SK-N-SH (cell line): ENCODE data around the gene G6PD. TPM values are rescaled to one million over a fixed set of nuclear protein-coding genes. Genes with fewer than 3 reads are reported as not detected.

ENCODE experiments used
- CTCF ChIA-PET: fragments of 300-600, 350-600 bp; formaldehyde crosslinking; extraction: SDS; loops from one replicate; lab custom pipeline; 2021; lab: Yijun Ruan, JAX
- POLR2A ChIA-PET: fragments of 350-600 bp; sonication (Branson Sonifier 250); formaldehyde crosslinking; extraction: SDS; loops from one replicate; lab custom pipeline; 2020; ENCODE audit warnings: antibody characterized with exemption, inconsistent platforms; lab: Yijun Ruan, JAX
- DNase-seq: peaks from one replicate; pipeline ENCODE4 v3.0.0; 2012
- H2AFZ ChIP-seq: fragments of 200-600 bp; sonication (generic); 2 replicates; pipeline ENCODE4 v1.8.1; 2016; ENCODE audit warnings: antibody characterized with exemption, mild to moderate bottlenecking, low read depth
- H3F3A ChIP-seq: fragments of 200-600 bp; sonication (generic); replicated peaks from 2 replicates; pipeline ENCODE3; 2016; ENCODE audit warnings: antibody characterized with exemption, mild to moderate bottlenecking; ENCODE audit not compliant: insufficient read depth
- H3K27ac ChIP-seq, 2 experiments: fragments of 200-500 bp in 1 of 2; fragments of 200-600 bp in 1 of 2; sonication (Bioruptor generic) in 1 of 2; sonication (generic), shearing (Covaris generic) in 1 of 2; 2 replicates each; pipeline versions ENCODE4 v1.5.1 to v1.6.1; 2014 to 2016; ENCODE audit warnings: low read depth in 2 of 2, inconsistent platforms in 1 of 2, low read length in 1 of 2, mild to moderate bottlenecking in 1 of 2, mixed read lengths in 1 of 2
- H3K27me3 ChIP-seq: fragments of 200-600 bp; sonication (generic), shearing (Covaris generic); 2 replicates; pipeline ENCODE4 v1.6.1; 2016; ENCODE audit warnings: mixed run types; ENCODE audit not compliant: insufficient read depth
- H3K36me3 ChIP-seq, 2 experiments: fragments of 200-500 bp in 1 of 2; fragments of 200-600 bp in 1 of 2; sonication (Bioruptor generic) in 1 of 2; sonication (generic) in 1 of 2; replicated peaks in 1 of 2; 2 replicates each; pipeline versions ENCODE3 to v1.5.1; 2014 to 2016; ENCODE audit warnings: low read length in 1 of 2, mild to moderate bottlenecking in 1 of 2; ENCODE audit not compliant: insufficient read depth in 2 of 2, control insufficient read depth in 1 of 2
- H3K4me1 ChIP-seq, 2 experiments: fragments of 200-500 bp in 1 of 2; fragments of 200-600 bp in 1 of 2; sonication (Bioruptor generic) in 1 of 2; sonication (generic), shearing (Covaris generic) in 1 of 2; 2 replicates each; pipeline versions ENCODE4 v1.5.1 to v1.6.1; 2014 to 2016; ENCODE audit warnings: low read depth in 1 of 2, low read length in 1 of 2, mixed run types in 1 of 2; ENCODE audit not compliant: insufficient read depth in 2 of 2, control insufficient read depth in 1 of 2
- H3K4me2 ChIP-seq: fragments of 200-600 bp; sonication (generic), shearing (Covaris generic); 2 replicates; pipeline ENCODE4 v1.6.1; 2017; ENCODE audit warnings: mixed run types
- H3K4me3 ChIP-seq, 2 experiments: fragments of 200-500 bp in 1 of 2; fragments of 200-600 bp in 1 of 2; sonication (Bioruptor generic) in 1 of 2; sonication (generic), shearing (Covaris generic) in 1 of 2; 2 replicates each; pipeline versions ENCODE4 v1.5.1 to v1.8.1; 2014 to 2016; ENCODE audit warnings: low read depth in 2 of 2, inconsistent platforms in 1 of 2, low read length in 1 of 2, mild to moderate bottlenecking in 1 of 2, mixed read lengths in 1 of 2, moderate library complexity in 1 of 2
- H3K79me2 ChIP-seq: fragments of 200-600 bp; sonication (generic); 2 replicates; pipeline ENCODE4 v1.8.1; 2017; ENCODE audit warnings: mild to moderate bottlenecking; ENCODE audit not compliant: insufficient read depth
- H3K9ac ChIP-seq: fragments of 200-600 bp; sonication (generic); 2 replicates; pipeline ENCODE4 v1.6.1; 2017; ENCODE audit warnings: mixed run types
- H3K9me2 ChIP-seq: fragments of 200-600 bp; sonication (generic); 2 replicates; pipeline ENCODE4 v1.6.1; 2017; ENCODE audit warnings: mixed run types
- H3K9me3 ChIP-seq: fragments of 200-600 bp; sonication (generic); 2 replicates; pipeline ENCODE4 v1.6.1; 2017; ENCODE audit warnings: mixed run types, mild to moderate bottlenecking, moderate library complexity
- H4K20me1 ChIP-seq: fragments of 200-600 bp; sonication (generic); 2 replicates; pipeline ENCODE4 v1.6.1; 2017; ENCODE audit warnings: mild to moderate bottlenecking, mixed run types; ENCODE audit not compliant: insufficient read depth
- CTCF ChIP-seq: fragments of 200-600 bp; sonication (generic); IDR thresholded peaks from 2 replicates; pipeline ENCODE4 v1.6.1; 2017; ENCODE audit warnings: antibody characterized with exemption, mild to moderate bottlenecking, moderate library complexity
- EP300 ChIP-seq, 2 experiments: IDR thresholded peaks; 2 replicates each; pipeline versions ENCODE4 v1.4.0 to v1.6.1; 2012; ENCODE audit warnings: borderline replicate concordance in 1 of 2, low read depth in 1 of 2, low read length in 1 of 2
- EZH2phosphoT487 ChIP-seq: fragments of 200-600 bp; sonication (generic); IDR thresholded peaks from 2 replicates; pipeline ENCODE4 v1.6.1; 2017; ENCODE audit warnings: low read depth, mixed run types, mild to moderate bottlenecking, antibody characterized with exemption, moderate library complexity, borderline replicate concordance
- GABPA ChIP-seq: IDR thresholded peaks from 2 replicates; pipeline ENCODE4 v1.4.0; 2012; ENCODE audit warnings: low read depth, mild to moderate bottlenecking
- MEF2A ChIP-seq: IDR thresholded peaks from 2 replicates; pipeline ENCODE4 v1.4.0; 2012; ENCODE audit warnings: low read depth, borderline replicate concordance
- NFIC ChIP-seq: IDR thresholded peaks from 2 replicates; pipeline ENCODE4 v1.4.0; 2012; ENCODE audit warnings: borderline replicate concordance
- PBX3 ChIP-seq: IDR thresholded peaks from 2 replicates; pipeline ENCODE4; 2012
- POLR2AphosphoS5 ChIP-seq: IDR thresholded peaks from 2 replicates; pipeline ENCODE4 v1.6.1; 2012; ENCODE audit warnings: low read depth, low read length
- RAD21 ChIP-seq: IDR thresholded peaks from 2 replicates; pipeline ENCODE4 v1.6.1; 2012; ENCODE audit warnings: mild to moderate bottlenecking, low read length
- RFX5 ChIP-seq: IDR thresholded peaks from 2 replicates; pipeline ENCODE4 v1.6.1; 2012; ENCODE audit warnings: mild to moderate bottlenecking, improper control_type of control experiment, low read length
- SMC3 ChIP-seq: IDR thresholded peaks from 2 replicates; pipeline ENCODE4 v1.6.1; 2012; ENCODE audit warnings: low read depth, low read length, improper control_type of control experiment
- TCF12 ChIP-seq: IDR thresholded peaks from 2 replicates; pipeline ENCODE4 v1.4.0; 2012
- WGBS: methylation state at CpG from one replicate; pipeline ENCODE4 v1.1.6; 2017; ENCODE audit warnings: low lambda C conversion rate; 5-methylcytosine and 5-hydroxymethylcytosine counted together
- polyA plus RNA-seq, 3 experiments: library from polyadenylated mRNA; depleted of rRNA; stranded (reverse); fragments of >200 nt; gene quantifications; 2 replicates each; pipeline ENCODE4 v1.2.3, GENCODE V29; 2012

Gene G6PD
- polyA plus RNA-seq, 1 of the 3 experiments (the other 2 are of a cell fraction): 131 TPM

GRCh38 chrX:154529206-154529612, 17.4 kb downstream of the G6PD start (continued):
- TF ChIP-seq MEF2A: no peak
- no peak for TF ChIP-seq NFIC
- TF ChIP-seq EZH2phosphoT487: no peak
- TF ChIP-seq SMC3: no peak

- Histone ChIP-seq H3F3A (peaks cover 4% of the 10 kb centered on the region), H3K4me2 (peak overlapping the region; percentile 65), H3K27me3 (peaks cover 18% of the 10 kb centered on the region; the same call in 1 of the 2 replicates), H3K79me2 (no peaks in the 10 kb centered on the region)
- TF ChIP-seq POLR2AphosphoS5 (peak; percentile 46), SMC3 (peak; percentile 46), RFX5 (no peak), GABPA (no peak), TCF12 (no peak), PBX3 (0 out of 2 replicates have a peak, but pooled peaks have one; percentile 34), RAD21 (peak; percentile 40), EP300 (IDR thresholded peaks at IDR 0.05; ENCODE audit: borderline replicate concordance in 1 of 2, low read depth in 1 of 2, low read length in 1 of 2) (no peak), CTCF (peak; percentile 64)
- TF ChIP-seq, all 33 proteins: peak for 5
- H3K9ac ChIP-seq: peak overlapping the region; percentile 65
- CTCF ChIA-PET: interaction anchor here (0.7 to 1.8 kb wide), 15 partner anchors 9 to 508 kb away, joined by 3 to 14 read pairs (median 5); partner anchors contain the start of genes RPL10, SLC10A3 and TAFAZZIN
- H3K4me1 ChIP-seq: peaks cover 3 to 4% of the 10 kb centered on the region in 2 experiments; a peak in 2 of 4 replicates
- peak overlapping the region; percentile 60 to 69 for H3K27ac ChIP-seq
- POLR2A ChIA-PET: interaction anchor here (0.8 to 1.7 kb wide), 12 partner anchors 9 to 129 kb away, joined by 3 to 6 read pairs (median 4); partner anchors contain the start of genes IKBKG, LAGE3, RPL10 and TAFAZZIN
- no peaks in the 10 kb centered on the region for H3K9me2 ChIP-seq
- 2% methylated on average over 15 of the region's 15 CpGs for WGBS
- 0 out of 2 replicates have a peak overlapping the region, but pooled peaks have one; percentile 58 for H2AFZ ChIP-seq
- no peaks in the 10 kb centered on the region for H3K36me3 ChIP-seq
- no peaks in the 10 kb centered on the region for H4K20me1 ChIP-seq
- DNase-seq: peak; percentile 72
- peak overlapping the region; percentile 9; a peak in 1 of 4 replicates for H3K4me3 ChIP-seq
- H3K9me3 ChIP-seq: no peaks in the 10 kb centered on the region
Measured at GRCh38 chrX:154526901-154527675, 19.6 kb downstream of the G6PD start.
